Measurements from ENCODE around the gene CES2. TPM values are rescaled to one million over a fixed set of nuclear protein-coding genes. Genes with fewer than 3 reads are reported as not detected.
"Not testable (repeated sequence)": the region's sequence is repeated elsewhere in the genome, so short reads cannot be mapped to it uniquely, and the experiment has no call there.

CES2 gene
- total RNA-seq, 1 donor from 2014 or later = 26.7 TPM

DNA sequence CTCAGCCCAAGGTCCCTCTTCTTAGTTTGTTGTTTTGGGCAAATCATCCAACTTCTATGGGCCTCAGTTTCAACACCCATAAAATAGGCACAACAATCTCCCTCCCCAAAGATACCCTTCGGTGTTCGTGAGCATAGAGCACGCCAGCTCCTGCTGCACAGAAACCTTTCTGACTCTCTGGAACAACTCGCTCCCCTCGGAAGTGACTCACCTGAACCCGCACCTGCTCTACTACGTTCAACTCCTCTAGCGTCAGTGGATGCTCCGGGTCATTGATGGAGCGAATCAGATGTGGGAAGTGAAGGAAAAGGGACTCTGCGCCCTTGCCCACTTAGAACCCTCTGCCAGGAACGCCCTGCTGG, 1.6 kb upstream of the CES2 start:
- no peak for DNase-seq (ENCODE audit: low spot score)
- H3K9me3 Mint-ChIP-seq (ENCODE audit: unreplicated experiment) = no peaks in the 10 kb centered on the region
- H3K4me1 Mint-ChIP-seq (ENCODE audit: unreplicated experiment) = peaks cover 25% of the 10 kb centered on the region
- peaks cover 15% of the 10 kb centered on the region for H3K27me3 Mint-ChIP-seq (ENCODE audit: unreplicated experiment)
- TF ChIP-seq, protein P1, sequence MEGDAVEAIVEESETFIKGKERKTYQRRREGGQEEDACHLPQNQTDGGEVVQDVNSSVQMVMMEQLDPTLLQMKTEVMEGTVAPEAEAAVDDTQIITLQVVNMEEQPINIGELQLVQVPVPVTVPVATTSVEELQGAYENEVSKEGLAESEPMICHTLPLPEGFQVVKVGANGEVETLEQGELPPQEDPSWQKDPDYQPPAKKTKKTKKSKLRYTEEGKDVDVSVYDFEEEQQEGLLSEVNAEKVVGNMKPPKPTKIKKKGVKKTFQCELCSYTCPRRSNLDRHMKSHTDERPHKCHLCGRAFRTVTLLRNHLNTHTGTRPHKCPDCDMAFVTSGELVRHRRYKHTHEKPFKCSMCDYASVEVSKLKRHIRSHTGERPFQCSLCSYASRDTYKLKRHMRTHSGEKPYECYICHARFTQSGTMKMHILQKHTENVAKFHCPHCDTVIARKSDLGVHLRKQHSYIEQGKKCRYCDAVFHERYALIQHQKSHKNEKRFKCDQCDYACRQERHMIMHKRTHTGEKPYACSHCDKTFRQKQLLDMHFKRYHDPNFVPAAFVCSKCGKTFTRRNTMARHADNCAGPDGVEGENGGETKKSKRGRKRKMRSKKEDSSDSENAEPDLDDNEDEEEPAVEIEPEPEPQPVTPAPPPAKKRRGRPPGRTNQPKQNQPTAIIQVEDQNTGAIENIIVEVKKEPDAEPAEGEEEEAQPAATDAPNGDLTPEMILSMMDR (IDR thresholded peaks at IDR 0.05; ENCODE audit: unreplicated experiment) = no peak
- peak overlapping the region; percentile 96 for H3K4me3 Mint-ChIP-seq (ENCODE audit: unreplicated experiment)
- H3K27ac Mint-ChIP-seq (ENCODE audit: unreplicated experiment) = peak overlapping the region; percentile 85
- H3K36me3 Mint-ChIP-seq (ENCODE audit: low read depth, unreplicated experiment) = peaks cover 23% of the 10 kb centered on the region

DNA sequence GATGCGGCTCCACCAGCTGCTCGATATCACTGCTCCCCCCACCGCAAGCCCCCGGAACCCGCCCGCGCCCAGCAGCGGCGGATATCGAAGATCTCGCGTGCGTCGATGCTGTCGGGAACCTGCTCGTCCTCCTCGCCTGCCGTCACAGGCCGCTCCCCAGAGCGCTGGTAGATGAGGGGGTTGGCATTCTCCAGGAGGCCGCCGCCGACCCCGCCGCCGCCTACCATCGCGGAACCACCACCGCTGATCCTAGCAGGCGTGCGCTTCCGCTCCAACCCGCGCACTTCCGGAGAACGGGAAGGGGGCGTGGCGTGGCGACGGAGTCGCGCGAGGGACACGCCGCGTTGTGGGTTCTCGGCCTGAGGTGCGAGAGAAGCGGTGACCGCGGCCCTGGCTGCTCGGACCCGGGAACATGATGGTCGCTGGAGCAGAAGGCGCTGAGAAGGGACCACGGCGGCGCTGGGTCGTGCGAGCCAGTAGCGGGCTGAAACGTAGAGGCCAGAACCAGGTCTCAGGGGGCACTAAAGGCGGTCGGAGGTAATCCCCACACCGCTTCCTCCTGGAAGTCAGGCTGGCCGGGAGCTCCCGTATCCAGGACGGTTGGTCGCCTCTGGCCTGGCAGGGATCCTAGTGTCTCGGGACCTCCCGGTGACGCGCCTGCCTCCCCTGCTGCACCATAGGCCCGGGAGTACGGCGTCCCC, 1.0 kb upstream of the CES2 start, which contains the start of gene CIAO2B:
Gene CIAO2B, minus strand, starts transcription at position 265 of the 701 bp plus-strand sequence. Its CDS starts 38 bp downstream, at position 227.
- Mint-ChIP-seq H3K36me3 (ENCODE audit: low read depth, unreplicated experiment) (peaks cover 23% of the 10 kb centered on the region), H3K27ac (ENCODE audit: unreplicated experiment) (peak within 1 kb of the TSS; percentile 87), H3K4me3 (ENCODE audit: unreplicated experiment) (peak within 1 kb of the TSS; percentile 96), H3K4me1 (ENCODE audit: unreplicated experiment) (peaks cover 25% of the 10 kb centered on the region), H3K27me3 (ENCODE audit: unreplicated experiment) (peaks cover 14% of the 10 kb centered on the region), H3K9me3 (ENCODE audit: unreplicated experiment) (no peaks in the 10 kb centered on the region)
- TF ChIP-seq, protein P1 (IDR thresholded peaks at IDR 0.05; ENCODE audit: unreplicated experiment) = no peak
- DNase-seq (ENCODE audit: low spot score) = peak; percentile 83

DNA sequence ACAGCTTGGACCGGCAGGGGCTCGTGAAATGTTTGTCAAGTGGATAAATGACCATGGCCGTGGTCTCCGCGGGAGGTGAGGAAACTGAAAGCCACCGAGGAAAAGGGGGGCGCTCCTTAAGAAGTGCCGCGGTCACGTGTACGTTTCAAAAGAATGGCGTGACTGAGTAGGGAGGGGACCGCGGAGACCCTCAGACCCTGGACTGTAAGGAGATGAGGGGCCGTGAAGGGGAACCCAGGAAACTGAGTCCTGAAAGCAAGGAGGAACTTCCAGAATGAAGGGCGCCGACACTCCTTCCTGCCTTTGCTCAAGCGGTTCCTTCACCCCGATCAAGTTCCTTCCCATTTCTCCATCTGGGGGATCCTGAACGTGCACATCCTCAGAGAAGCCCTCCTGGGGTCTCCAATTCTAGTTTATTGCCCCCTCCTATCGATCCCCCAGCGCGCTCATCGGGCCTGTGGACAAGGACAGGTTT, 440 bp upstream of the CES2 start:
- not testable (repeated sequence) for DNase-seq (ENCODE audit: low spot score); H3K9me3 Mint-ChIP-seq (ENCODE audit: unreplicated experiment)
- Mint-ChIP-seq H3K4me1 (ENCODE audit: unreplicated experiment) (peaks cover 25% of the 10 kb centered on the region), H3K27me3 (ENCODE audit: unreplicated experiment) (peaks cover 16% of the 10 kb centered on the region), H3K4me3 (ENCODE audit: unreplicated experiment) (peak overlapping the region; percentile 96), H3K27ac (ENCODE audit: unreplicated experiment) (peak overlapping the region; percentile 87), H3K36me3 (ENCODE audit: low read depth, unreplicated experiment) (peaks cover 26% of the 10 kb centered on the region)

DNA sequence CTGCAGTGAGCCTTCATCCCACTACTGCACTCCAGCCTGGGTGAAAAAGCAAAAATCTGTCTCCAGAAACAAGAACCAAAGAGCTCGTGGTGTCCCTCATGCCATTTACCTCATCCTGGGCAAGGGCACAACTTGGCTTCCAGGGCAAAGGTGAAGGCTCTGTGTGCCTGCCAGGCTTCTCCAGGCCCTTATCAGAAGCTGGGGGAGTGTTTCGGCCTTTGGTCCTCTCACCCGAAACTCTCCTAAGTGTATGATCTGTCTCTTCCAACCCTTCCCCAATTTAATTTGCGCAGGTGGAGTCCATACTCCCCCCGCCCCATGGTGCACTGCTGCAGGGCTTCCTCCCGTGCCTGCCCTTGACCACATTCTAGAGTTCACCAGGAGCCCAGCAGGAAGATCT, 1.1 kb downstream of the CES2 start:
- no peak overlapping the region for H3K27ac Mint-ChIP-seq (ENCODE audit: unreplicated experiment)
- H3K4me3 Mint-ChIP-seq (ENCODE audit: unreplicated experiment) = peak overlapping the region; percentile 56
- H3K27me3 Mint-ChIP-seq (ENCODE audit: unreplicated experiment) = peaks cover 18% of the 10 kb centered on the region
- TF ChIP-seq, protein P1 (IDR thresholded peaks at IDR 0.05; ENCODE audit: unreplicated experiment) = no peak
- no peak for DNase-seq (ENCODE audit: low spot score)
- H3K4me1 Mint-ChIP-seq (ENCODE audit: unreplicated experiment) = peaks cover 25% of the 10 kb centered on the region
- peaks cover 29% of the 10 kb centered on the region for H3K36me3 Mint-ChIP-seq (ENCODE audit: low read depth, unreplicated experiment)
- no peaks in the 10 kb centered on the region for H3K9me3 Mint-ChIP-seq (ENCODE audit: unreplicated experiment)

DNA sequence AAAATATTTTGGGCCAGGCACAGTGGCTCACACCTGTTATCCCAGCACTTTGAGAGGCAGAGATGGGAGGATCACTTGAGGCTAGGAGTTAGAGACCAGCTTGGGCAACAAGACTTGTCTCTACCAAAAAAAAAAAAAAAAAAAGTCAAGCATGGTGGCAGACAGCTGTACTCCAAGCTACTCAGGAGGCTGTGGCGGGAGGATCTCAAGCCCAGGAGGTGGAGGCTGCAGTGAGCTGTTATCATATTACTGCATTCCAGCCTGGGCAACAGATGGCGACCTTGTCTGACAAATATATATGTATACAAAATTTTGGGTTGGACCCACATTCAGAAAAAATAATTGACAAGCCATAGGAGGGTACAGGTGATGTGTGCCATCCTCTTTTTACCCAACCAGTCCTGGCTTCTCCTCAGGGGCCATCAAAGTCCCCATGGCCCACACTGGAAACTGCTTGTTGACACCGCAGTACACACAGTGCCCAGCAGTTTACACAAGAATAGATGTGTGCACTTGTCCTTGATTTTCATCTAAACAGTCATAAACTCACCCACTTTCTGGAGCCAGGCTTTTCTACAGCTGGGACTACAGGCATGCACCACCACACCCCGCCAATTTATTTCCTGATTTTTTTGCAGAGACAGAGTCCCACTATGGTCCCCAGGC, 1.7 kb downstream of the CES2 start:
- TF ChIP-seq, protein P1 (IDR thresholded peaks at IDR 0.05; ENCODE audit: unreplicated experiment) = no peak
- Mint-ChIP-seq H3K4me3 (ENCODE audit: unreplicated experiment) (peak overlapping the region; percentile 62), H3K27me3 (ENCODE audit: unreplicated experiment) (peaks cover 18% of the 10 kb centered on the region), H3K36me3 (ENCODE audit: low read depth, unreplicated experiment) (peaks cover 31% of the 10 kb centered on the region), H3K4me1 (ENCODE audit: unreplicated experiment) (peaks cover 25% of the 10 kb centered on the region), H3K27ac (ENCODE audit: unreplicated experiment) (peak overlapping the region; percentile 42), H3K9me3 (ENCODE audit: unreplicated experiment) (no peaks in the 10 kb centered on the region)
- no peak for DNase-seq (ENCODE audit: low spot score)

Data from endothelial cell (in vitro differentiated cells).